ENCODE measurements around the gene SRA1.

SRA1 gene

DNA sequence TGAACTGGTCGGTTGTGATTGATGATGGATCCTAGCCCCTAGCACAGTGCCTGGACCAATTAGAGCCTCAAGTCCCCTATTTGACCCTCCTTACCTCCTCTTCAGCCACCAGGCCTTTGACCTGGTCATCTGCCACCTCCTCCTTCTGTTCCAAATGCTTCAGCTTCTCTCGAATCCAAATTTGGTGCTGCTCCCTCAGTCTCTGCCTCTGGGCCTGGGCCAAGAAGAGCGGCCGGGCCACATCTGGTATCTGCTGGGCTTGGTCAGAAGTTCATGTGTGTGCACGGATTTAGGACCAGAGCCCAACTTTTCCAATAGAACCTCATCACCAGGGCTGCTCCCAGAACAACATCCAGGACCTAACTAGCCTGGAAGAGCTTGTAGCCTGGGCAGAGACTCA, 13.8 kb upstream of the SRA1 start:
- no peak for DNase-seq (ENCODE audit: low read depth)
- no peak overlapping the region for H3K4me3 ChIP-seq (replicated peaks; ENCODE audit: low read depth, low read length)
- TF ChIP-seq, protein P1, sequence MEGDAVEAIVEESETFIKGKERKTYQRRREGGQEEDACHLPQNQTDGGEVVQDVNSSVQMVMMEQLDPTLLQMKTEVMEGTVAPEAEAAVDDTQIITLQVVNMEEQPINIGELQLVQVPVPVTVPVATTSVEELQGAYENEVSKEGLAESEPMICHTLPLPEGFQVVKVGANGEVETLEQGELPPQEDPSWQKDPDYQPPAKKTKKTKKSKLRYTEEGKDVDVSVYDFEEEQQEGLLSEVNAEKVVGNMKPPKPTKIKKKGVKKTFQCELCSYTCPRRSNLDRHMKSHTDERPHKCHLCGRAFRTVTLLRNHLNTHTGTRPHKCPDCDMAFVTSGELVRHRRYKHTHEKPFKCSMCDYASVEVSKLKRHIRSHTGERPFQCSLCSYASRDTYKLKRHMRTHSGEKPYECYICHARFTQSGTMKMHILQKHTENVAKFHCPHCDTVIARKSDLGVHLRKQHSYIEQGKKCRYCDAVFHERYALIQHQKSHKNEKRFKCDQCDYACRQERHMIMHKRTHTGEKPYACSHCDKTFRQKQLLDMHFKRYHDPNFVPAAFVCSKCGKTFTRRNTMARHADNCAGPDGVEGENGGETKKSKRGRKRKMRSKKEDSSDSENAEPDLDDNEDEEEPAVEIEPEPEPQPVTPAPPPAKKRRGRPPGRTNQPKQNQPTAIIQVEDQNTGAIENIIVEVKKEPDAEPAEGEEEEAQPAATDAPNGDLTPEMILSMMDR (IDR thresholded peaks at IDR 0.05; ENCODE audit: low read length, missing control alignments): no peak

DNA sequence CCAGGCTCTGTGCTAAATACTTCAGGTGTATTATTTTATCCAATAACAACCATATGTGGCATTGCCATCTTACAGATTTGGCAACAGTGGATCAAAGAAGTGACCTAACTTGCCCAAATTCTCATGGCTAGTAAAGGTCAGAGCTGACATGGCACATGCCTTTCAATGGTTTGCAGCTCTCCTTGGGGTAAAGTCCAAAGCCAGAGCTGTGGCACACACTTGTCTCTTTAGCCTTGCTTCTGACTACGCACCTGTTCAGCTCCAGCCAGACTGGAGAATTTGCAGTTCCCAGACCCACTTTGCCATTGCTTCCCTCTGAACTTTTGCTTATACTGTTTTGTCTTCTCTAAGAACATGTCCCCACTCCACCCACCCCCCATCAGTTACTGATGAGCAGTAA, 13.2 kb upstream of the SRA1 start:
- no peak overlapping the region for H3K4me3 ChIP-seq (replicated peaks; ENCODE audit: low read depth, low read length)
- no peak for DNase-seq (ENCODE audit: low read depth)
- TF ChIP-seq, protein P1 (IDR thresholded peaks at IDR 0.05; ENCODE audit: low read length, missing control alignments): no peak

- H3K4me3 ChIP-seq (replicated peaks; ENCODE audit: low read depth, low read length): no peak overlapping the region
- TF ChIP-seq, protein P1 (IDR thresholded peaks at IDR 0.05; ENCODE audit: low read length, missing control alignments): no peak
- no peak for DNase-seq (ENCODE audit: low read depth)
Observed at GRCh38 chr5:140570058-140570457, 12.8 kb upstream of the SRA1 start.

DNA sequence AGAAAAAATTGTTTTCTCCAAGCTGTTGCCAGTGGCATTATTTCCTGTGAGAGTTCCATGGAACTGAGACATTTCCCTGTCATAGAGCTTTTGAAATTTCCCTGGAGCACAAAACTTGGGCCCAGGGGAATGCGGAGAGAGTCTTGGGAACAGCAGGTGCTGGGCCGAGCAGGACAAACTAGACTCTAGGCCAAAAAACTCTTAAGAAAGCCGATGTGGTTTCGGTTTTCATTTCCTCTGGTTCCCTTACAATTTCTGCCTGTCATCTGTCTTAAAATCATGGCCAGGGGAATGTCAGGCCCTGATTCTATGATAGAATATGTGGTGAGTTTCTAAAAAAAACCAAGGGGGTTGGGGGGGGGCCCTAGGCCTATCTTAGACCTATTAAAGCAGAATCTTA, 11.9 kb upstream of the SRA1 start:
- H3K4me3 ChIP-seq (replicated peaks; ENCODE audit: low read depth, low read length): no peak overlapping the region
- TF ChIP-seq, protein P1 (IDR thresholded peaks at IDR 0.05; ENCODE audit: low read length, missing control alignments): no peak
- DNase-seq (ENCODE audit: low read depth): no peak

DNA sequence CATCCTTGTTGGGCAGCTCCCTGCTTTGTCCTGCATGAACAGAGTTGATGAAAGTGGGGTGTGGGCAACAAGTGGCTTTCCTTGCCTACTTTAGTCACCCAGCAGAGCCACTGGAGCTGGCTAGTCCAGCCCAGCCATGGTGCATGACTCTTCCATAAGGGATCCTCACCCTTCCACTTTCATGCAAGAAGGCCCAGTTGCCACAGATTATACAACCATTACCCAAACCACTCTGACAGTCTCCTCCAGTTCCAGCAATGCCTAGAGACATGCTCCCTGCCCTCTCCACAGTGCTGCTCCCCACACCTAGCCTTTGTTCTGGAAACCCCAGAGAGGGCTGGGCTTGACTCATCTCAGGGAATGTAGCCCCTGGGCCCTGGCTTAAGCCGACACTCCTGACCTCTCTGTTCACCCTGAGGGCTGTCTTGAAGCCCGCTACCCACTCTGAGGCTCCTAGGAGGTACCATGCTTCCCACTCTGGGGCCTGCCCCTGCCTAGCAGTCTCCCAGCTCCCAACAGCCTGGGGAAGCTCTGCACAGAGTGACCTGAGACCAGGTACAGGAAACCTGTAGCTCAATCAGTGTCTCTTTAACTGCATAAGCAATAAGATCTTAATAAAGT, 11.3 kb upstream of the SRA1 start:
- no peak for DNase-seq (ENCODE audit: low read depth)
- TF ChIP-seq, protein P1 (IDR thresholded peaks at IDR 0.05; ENCODE audit: low read length, missing control alignments): no peak
- H3K4me3 ChIP-seq (replicated peaks; ENCODE audit: low read depth, low read length): no peak overlapping the region

GRCh38 chr5:140567871-140568270, 10.6 kb upstream of the SRA1 start:
- no peak for DNase-seq (ENCODE audit: low read depth)
- TF ChIP-seq, protein P1 (IDR thresholded peaks at IDR 0.05; ENCODE audit: low read length, missing control alignments): no peak
- H3K4me3 ChIP-seq (replicated peaks; ENCODE audit: low read depth, low read length): no peak overlapping the region

GRCh38 chr5:140567136-140567818, 10.0 kb upstream of the SRA1 start:
- DNase-seq (ENCODE audit: low read depth): no peak
- TF ChIP-seq, protein P1 (IDR thresholded peaks at IDR 0.05; ENCODE audit: low read length, missing control alignments): no peak
- H3K4me3 ChIP-seq (replicated peaks; ENCODE audit: low read depth, low read length): no peak overlapping the region
